ENCODE results near the gene KCNH4.

- TF ChIP-seq CTCF (IDR thresholded peaks at IDR 0.05): no peak
- no peak for TF ChIP-seq NR2C2 (CRISPR knock-in tag; IDR thresholded peaks at IDR 0.05)
- no peak for TF ChIP-seq TCF7 (CRISPR knock-in tag; IDR thresholded peaks at IDR 0.05; ENCODE audit: low read depth)
- no peak for TF ChIP-seq NR3C1 (CRISPR knock-in tag; conservative IDR thresholded peaks at IDR 0.05; ENCODE audit: low read depth)
- TF ChIP-seq FOXJ3 (CRISPR knock-in tag; IDR thresholded peaks at IDR 0.05; ENCODE audit: borderline replicate concordance): no peak
- TF ChIP-seq MAX (CRISPR knock-in tag; IDR thresholded peaks at IDR 0.05): no peak
- no peak for TF ChIP-seq ZNF512 (CRISPR knock-in tag; IDR thresholded peaks at IDR 0.05; ENCODE audit: borderline replicate concordance)
- no peak for TF ChIP-seq TP53 (CRISPR knock-in tag; IDR thresholded peaks at IDR 0.05)
- no peak for TF ChIP-seq JUN (CRISPR knock-in tag; IDR thresholded peaks at IDR 0.05)
- no peak for TF ChIP-seq OVOL2 (CRISPR knock-in tag; IDR thresholded peaks at IDR 0.05; ENCODE audit: borderline replicate concordance)
- no peak for TF ChIP-seq JAZF1 (CRISPR knock-in tag; IDR thresholded peaks at IDR 0.05)
- no peak for TF ChIP-seq HMGXB4 (CRISPR knock-in tag; IDR thresholded peaks at IDR 0.05)
- no peak for TF ChIP-seq ESRRA (CRISPR knock-in tag; IDR thresholded peaks at IDR 0.05; ENCODE audit: borderline replicate concordance)
Observed at GRCh38 chr17:42141382-42141781, 39.6 kb downstream of the KCNH4 start.

All from WTC11 (cell line).